Activated CD8-positive, alpha-beta memory T cell treated with anti-CD3 and anti-CD28 coated beads for 48 hours (primary cell): ENCODE measurements around the gene SHBG.

Experiments used
- DNase-seq, 3 experiments: peaks; one replicate each; pipeline ENCODE4 v3.0.0-alpha.2; 2020; ENCODE audit warnings: low read depth in 2 of 3, low spot score in 2 of 3

SHBG gene

DNA sequence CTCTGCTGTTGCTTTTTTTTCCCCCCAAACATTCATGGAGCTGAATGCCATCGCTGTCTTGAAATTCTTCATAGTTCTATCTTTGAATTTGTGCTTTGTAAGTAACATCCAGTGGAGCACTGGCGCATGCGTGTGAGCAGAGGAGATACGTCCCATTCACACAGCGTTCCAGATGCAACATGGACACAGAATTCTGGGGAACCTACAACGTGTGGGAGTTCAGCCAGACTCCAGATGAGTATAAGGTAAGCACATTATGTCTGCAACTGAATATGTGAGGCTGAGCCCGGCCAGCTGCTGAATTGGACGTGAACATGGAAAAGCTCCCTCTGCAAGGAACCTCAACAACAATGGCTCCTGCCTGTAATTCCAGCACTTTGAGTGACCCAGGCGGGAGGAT, 16.5 kb downstream of the SHBG start:
- no peak for DNase-seq

GRCh38 chr17:7647018-7647417, 17.1 kb downstream of the SHBG start:
- no peak for DNase-seq

DNA sequence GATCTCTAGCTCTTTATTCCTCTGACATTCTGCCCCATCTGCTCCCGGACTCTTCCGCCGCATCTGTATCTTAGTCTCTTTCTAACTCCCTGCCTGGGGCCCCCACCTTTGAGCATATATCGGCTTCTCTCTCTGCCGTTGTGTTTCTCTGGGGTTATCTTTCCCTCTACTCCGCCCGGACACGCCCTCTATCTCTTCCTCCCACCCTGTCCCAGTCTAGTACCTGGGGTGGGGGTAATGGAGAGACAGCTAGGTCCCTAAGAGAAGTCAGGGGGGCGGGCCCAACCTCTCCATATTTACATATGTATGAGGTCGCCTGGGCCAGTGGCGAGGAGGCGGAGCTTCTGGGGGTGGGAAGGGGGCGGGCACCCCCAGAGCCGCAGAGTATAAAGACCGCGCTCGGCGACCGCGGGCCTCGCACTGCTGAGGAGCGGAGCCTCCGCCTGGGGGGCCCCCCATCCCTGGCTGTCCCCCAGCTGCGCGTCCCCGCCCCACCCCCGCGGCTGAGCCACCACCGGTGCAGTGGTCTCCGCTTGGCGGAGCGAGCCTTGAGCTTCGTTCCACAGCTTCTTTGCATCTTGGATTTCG, 20.7 kb downstream of the SHBG start, which contains the start of gene ATP1B2:
Gene ATP1B2, plus strand, starts transcription at position 418 of the 588 bp plus-strand sequence. CDS start 593 bp downstream, outside the sequence.
- DNase-seq = peak; percentile 39 to 44 (median 42)

DNA sequence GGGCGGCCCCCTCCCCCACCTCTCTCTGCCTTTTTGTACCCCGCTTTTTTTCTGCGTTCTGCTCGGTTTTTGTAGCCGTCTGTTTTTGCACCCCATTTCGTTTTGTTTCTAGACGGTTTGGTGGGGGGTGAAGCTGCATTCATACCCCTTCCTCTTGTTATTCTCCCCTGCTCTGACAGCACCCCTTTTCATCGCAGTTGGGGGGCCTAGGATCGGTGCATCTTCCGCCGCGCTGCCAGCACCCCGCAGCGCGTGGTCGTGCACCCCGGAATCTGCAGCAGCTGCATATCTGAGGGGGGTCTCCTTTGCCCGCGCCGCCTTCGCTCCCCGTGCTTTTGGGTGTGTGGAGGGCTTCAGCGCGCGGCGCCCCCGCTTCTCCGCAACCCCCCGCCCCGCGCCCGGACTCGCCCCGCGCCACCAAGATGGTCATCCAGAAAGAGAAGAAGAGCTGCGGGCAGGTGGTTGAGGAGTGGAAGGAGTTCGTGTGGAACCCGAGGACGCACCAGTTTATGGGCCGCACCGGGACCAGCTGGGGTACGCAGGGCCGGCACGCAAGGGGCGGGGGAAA, 21.2 kb downstream of the SHBG start:
- no peak for DNase-seq

DNA sequence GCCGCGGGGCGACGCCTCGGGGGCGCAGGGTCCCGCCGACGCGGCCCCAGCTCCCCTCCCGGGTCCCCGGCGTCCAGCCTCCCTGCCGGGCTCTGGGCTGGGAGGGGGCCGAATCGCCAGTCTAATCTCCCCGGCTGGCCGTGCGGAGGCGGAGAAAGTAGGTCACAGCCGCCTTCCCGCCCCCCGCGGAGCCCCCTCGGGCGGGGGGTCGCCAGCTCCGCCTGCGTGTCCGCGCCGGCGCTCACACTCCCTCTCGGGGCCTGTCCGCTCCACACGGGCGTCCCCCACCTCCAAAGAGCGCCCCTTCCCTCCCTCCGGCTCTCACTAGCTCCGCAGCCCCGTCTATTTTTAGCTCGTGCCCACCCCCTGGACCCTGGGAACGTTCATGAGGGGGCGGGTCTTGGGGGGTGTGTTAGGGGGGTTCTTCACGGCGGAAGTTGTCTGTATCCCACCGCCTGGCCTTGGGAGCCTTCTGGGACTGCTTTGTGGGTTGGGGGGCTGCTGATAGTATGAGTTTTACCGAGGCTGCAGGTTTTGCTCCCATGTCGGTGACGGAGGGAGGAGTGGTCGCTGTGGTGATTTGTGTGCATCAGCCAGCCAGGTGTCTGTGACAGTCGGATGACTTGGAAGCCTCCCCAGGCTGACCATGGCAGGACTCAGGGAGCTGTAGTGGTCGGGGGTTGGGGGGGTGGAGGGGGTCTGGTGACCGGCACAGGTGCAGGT, 21.9 kb downstream of the SHBG start:
- DNase-seq = no peak

DNA sequence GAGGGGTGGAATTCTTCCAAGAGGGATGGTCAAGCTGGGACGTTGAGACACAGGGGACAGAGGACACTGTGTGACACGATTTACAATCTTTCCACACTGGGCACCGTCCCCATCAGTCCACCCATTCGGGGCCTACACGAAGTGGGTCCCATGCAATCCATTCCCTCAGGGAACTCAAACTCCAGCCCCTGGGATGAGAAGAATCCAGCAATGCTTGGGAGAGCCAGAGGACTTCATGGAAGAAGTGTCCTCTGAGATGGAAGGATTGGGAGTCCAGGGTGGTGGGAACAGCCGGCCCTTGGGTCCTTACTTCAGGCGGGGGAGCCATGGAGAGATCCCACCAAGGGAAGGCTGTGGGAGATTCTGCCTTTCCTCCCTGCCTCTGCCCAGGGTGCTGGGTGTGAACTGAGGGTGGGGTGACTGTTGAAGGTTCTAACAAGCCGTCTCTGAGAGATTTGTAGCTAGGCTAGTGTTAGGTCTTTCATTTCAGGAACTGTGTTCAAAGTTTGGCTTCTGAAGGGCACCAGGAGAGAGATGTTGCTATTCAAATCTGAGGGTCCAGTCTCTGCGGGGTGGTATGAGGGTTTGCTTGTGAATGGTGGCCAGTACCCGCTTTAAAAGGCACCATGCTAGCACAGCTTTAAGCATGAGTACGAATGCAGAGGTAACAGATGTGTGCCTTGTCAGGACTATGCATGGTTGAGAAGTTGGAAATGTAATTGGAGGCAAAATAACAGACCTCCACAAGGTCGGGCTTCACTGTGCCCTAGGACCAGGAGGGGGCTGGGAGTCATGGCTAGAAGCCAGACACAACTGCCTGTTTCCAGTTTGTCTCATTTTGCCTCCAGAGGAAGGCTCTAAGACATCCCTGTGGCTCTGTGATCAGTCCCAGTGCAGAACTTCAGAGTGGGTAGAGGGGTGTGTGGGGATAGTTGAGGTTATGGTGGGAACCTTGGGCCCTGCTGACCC, 22.7 kb downstream of the SHBG start:
- DNase-seq = no peak

- DNase-seq = no peak
Measured at GRCh38 chr17:7654832-7655540, 25.1 kb downstream of the SHBG start.

DNA sequence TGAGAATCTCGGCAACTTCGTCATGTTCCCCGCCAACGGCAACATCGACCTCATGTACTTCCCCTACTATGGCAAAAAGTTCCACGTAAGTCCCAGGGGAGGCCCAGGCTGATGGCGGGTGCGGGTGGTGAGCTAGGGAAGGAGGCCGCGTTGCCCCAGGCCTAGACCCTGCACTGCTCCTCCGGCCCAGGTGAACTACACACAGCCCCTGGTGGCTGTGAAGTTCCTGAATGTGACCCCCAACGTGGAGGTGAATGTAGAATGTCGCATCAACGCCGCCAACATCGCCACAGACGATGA, 25.6 kb downstream of the SHBG start:
- DNase-seq = no peak

- no peak for DNase-seq
Measured at GRCh38 chr17:7656958-7657609, 27.1 kb downstream of the SHBG start.

- no peak for DNase-seq
Measured at GRCh38 chr17:7667656-7668406, 37.9 kb downstream of the SHBG start.

DNA sequence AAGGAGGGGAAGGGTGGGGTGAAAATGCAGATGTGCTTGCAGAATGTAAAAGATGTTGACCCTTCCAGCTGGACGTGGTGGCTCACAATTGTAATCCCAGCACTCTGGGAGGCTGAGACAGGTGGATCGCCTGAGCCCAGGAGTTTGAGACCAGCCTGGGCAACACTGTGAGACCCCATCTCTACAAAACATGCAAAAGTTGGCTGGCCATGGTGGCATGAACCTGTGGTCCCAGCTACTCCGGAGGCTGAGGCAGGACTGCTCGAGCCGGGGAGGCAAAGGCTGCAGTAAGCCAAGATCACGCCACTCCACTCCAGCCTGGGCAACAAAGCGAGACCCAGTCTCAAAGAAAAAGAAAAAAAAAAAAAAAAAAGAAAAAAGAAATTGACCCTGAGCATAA, 38.5 kb downstream of the SHBG start:
- no peak for DNase-seq

DNA sequence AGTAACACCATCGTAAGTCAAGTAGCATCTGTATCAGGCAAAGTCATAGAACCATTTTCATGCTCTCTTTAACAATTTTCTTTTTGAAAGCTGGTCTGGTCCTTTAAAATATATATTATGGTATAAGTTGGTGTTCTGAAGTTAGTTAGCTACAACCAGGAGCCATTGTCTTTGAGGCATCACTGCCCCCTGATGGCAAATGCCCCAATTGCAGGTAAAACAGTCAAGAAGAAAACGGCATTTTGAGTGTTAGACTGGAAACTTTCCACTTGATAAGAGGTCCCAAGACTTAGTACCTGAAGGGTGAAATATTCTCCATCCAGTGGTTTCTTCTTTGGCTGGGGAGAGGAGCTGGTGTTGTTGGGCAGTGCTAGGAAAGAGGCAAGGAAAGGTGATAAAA, 43.3 kb downstream of the SHBG start:
- DNase-seq = peak in 1 of 3 experiments; percentile 37

GRCh38 chr17:7674934-7675333, 45.0 kb downstream of the SHBG start:
- DNase-seq = no peak

GRCh38 chr17:7676533-7676932, 46.6 kb downstream of the SHBG start:
- DNase-seq = no peak

DNA sequence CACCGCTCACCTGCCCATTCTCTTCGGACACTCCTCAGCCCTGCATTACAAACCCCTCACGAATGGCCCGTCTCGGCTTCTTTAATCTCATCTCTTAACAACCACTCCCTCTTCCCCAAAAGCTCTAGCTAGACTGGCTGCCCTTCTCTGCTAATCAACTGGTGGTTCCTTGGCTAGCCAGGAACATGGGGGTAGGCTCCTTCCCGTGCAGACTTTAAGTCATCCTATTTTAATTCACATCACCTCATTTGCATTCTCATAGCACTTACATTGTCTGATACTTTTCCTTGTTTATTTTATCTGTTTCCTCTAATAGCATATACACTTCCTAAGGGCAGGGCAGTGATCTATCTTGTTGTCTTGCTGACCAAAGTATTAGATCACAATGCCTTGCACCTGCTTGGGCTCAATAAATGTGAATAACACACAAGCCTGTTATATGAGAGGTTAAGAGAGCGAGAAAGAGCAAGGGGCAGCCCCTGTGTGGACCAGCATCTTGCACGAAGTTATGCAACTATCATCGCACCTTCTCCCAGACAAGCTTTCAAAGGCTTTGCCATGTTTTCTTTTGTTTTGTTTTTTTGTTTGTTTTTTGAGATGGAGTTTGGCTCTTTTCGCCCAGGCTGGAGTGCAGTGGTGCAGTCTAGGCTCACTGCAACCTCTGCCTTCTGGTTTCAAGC, 47.6 kb downstream of the SHBG start:
- DNase-seq = no peak
